ENCODE results near the gene HOXB5.

GRCh38 chr17:48624118-48624517 is 30.5 kb upstream of the HOXB5 start:
- TF ChIP-seq CTCF (IDR thresholded peaks at IDR 0.05) (no peak), ZFX (IDR thresholded peaks at IDR 0.05; ENCODE audit: borderline replicate concordance) (no peak)
